HEK293T (cell line): Measurements from ENCODE around the gene LARGE1.

Experiments used
- BHLHE40 ChIP-seq: fragments of 450-650 bp; IDR thresholded peaks from 2 replicates; pipeline ENCODE4 v1.6.1; 2016; ENCODE audit warnings: mild to moderate bottlenecking, moderate library complexity, borderline replicate concordance
- CTBP1 ChIP-seq: fragments of 450-650 bp; IDR thresholded peaks from 2 replicates; pipeline ENCODE4 v1.6.1; 2016; ENCODE audit warnings: borderline replicate concordance
- ELF4 ChIP-seq: fragments of 450-650 bp; IDR thresholded peaks from 2 replicates; pipeline ENCODE4 v1.6.1; 2017; ENCODE audit warnings: antibody characterized with exemption
- FOXA1 ChIP-seq: fragments of 450-650 bp; IDR thresholded peaks from 2 replicates; pipeline ENCODE4 v1.6.1; 2016; ENCODE audit warnings: mild to moderate bottlenecking
- FOXM1 ChIP-seq: fragments of 450-650 bp; IDR thresholded peaks from 2 replicates; pipeline ENCODE4 v1.6.1; 2017; ENCODE audit warnings: mild to moderate bottlenecking, borderline replicate concordance
- HDGF ChIP-seq: fragments of 450-650 bp; IDR thresholded peaks from 2 replicates; pipeline ENCODE4 v1.6.1; 2017; ENCODE audit warnings: antibody characterized with exemption, borderline replicate concordance
- L3MBTL2 ChIP-seq: fragments of 450-650 bp; conservative IDR thresholded peaks from 2 replicates; pipeline ENCODE4 v1.6.1; 2016; ENCODE audit warnings: mild to moderate bottlenecking
- PKNOX1 ChIP-seq: fragments of 450-650 bp; IDR thresholded peaks from 2 replicates; pipeline ENCODE4 v1.6.1; 2016
- SP1 ChIP-seq: fragments of 450-650 bp; IDR thresholded peaks from 2 replicates; pipeline ENCODE4 v1.6.1; 2017
- TARDBP ChIP-seq: fragments of 450-650 bp; IDR thresholded peaks from 2 replicates; pipeline ENCODE4 v1.6.1; 2016

GRCh38 chr22:33601062-33601461 lies 319.2 kb downstream of the LARGE1 start:
- TF ChIP-seq BHLHE40 (no peak), ELF4 (no peak), TARDBP (no peak), FOXM1 (no peak), FOXA1 (no peak), L3MBTL2 (no peak), SP1 (no peak), HDGF (no peak), PKNOX1 (no peak), CTBP1 (no peak)
